Heart left ventricle (tissue), 16 donors: ENCODE measurements around the gene PHACTR1. TPM values are rescaled to one million over a fixed set of nuclear protein-coding genes. Genes with fewer than 3 reads are reported as not detected.
A peak's percentile ranks its signal among the peaks of the same experiment; 100 is the strongest.

ENCODE experiments used
- ATAC-seq, 4 donors: fragments of 200-7000 bp; cut with Tn5 transposase; one replicate each; pipeline ENCODE4 v1.9.1; 2020 to 2022; ENCODE audit warnings: moderate library complexity in 4 of 4, mild to moderate bottlenecking in 3 of 4, moderate number of reproducible peaks in 1 of 4
- DNase-seq, 5 donors: peaks; one replicate each; pipeline ENCODE4 v3.0.0-alpha.2; 2020
- H3K27ac ChIP-seq, 12 donors: fragments of 200-600 bp; sonication (generic) in 4 of 12; one replicate each; pipeline versions ENCODE4 v1.5.0 to v1.8.0; 2016 to 2022; ENCODE audit warnings: mild to moderate bottlenecking in 2 of 12
- H3K27me3 ChIP-seq, 9 donors: fragments of 200-600 bp; sonication (generic) in 2 of 9; one replicate each; pipeline versions ENCODE4 v1.5.1 to v1.8.0; 2016 to 2022; ENCODE audit warnings: mild to moderate bottlenecking in 3 of 9
- H3K36me3 ChIP-seq, 9 donors: fragments of 200-600 bp; sonication (generic) in 2 of 9; one replicate each; pipeline versions ENCODE4 v1.5.0 to v1.8.0; 2018 to 2022; ENCODE audit warnings: mild to moderate bottlenecking in 2 of 9
- H3K4me1 ChIP-seq, 12 donors: fragments of 200-600 bp; sonication (generic) in 4 of 12; one replicate each; pipeline versions ENCODE4 v1.5.0 to v1.8.0; 2016 to 2022; ENCODE audit warnings: mild to moderate bottlenecking in 3 of 12
- H3K4me3 ChIP-seq, 12 donors: fragments of 200-600 bp; sonication (generic) in 4 of 12; one replicate each; pipeline versions ENCODE4 v1.5.0 to v1.8.0; 2017 to 2022; ENCODE audit warnings: mild to moderate bottlenecking in 9 of 12, moderate library complexity in 4 of 12
- H3K9me3 ChIP-seq, 12 donors: fragments of 200-600 bp; sonication (generic) in 4 of 12; one replicate each; pipeline versions ENCODE4 v1.5.0 to v1.8.0; 2016 to 2022; ENCODE audit warnings: mild to moderate bottlenecking in 1 of 12
- CTCF ChIP-seq, 12 donors: fragments of 200-600 bp; sonication (generic) in 4 of 12; IDR thresholded peaks; one replicate each; pipeline versions ENCODE4 v1.5.0 to v1.8.0; 2018 to 2022; ENCODE audit warnings: antibody characterized with exemption in 12 of 12, mild to moderate bottlenecking in 5 of 12
- POLR2A ChIP-seq, 2 donors: fragments of 450-650 bp; IDR thresholded peaks; one replicate each; pipeline ENCODE4 v1.6.1; 2017; ENCODE audit warnings: antibody characterized with exemption in 2 of 2, mild to moderate bottlenecking in 2 of 2, moderate library complexity in 2 of 2
- WGBS, 4 donors: extraction: QIAGEN DNeasy Blood & Tissue Kit in 2 of 4; methylation state at CpG; one replicate each; pipeline versions ENCODE4 v1.1.5 to v1.1.7; 2013 to 2018; 5-methylcytosine and 5-hydroxymethylcytosine counted together
- intact Hi-C, 10 donors: fragments of 100-400 bp; cut with DNase I; formaldehyde crosslinking; loops; one replicate each; pipeline versions ENCODE4 v1.11.1 to v1.14.2; 2022
- polyA plus RNA-seq, 2 donors: library from polyadenylated mRNA; stranded (reverse); fragments of 200-250 nt; gene quantifications; one replicate each; pipeline ENCODE4 v1.2.3, GENCODE V29; 2013
- total RNA-seq, 9 donors: library from RNA; depleted of rRNA in 2 of 9; stranded (reverse); fragments of >200 nt in 2 of 9; fragmentation: NEBNext Ultra II Directional in 3 of 9; extraction: Animal tissue kit (Norgen Biotek cat#: 25700) in 3 of 9; gene quantifications; one replicate each; pipeline versions ENCODE4 v1.1.0 to v1.2.4, GENCODE V29; 2016 to 2023
- donor health status: ischemic (EF 13 %, LVEDD 7.1; RV severe dilation, severe dysfunction).
- donor health status: healthy with polysubstance abuse.
- donor health status: DM: no; HTN: yes; CAD: no.
- donor health status: DM: no; HTN: no; CAD: no.
- donor health status: ischemic (EF 25% LVEDD 6.9; RV normal size, moderate dysfunction).
- donor health status: ischemic (EF 25% LVEDD 5.7; RV mildly dilated, moderate dysfunction).
- donor health status: healthy.
- donor health status: DM: yes; HTN: yes; CAD: no.
- donor health status: ischemic (EF 35%, LVEDD 5.7; RV mildly dilated, moderate dysfunction).
- donor health status: nonischemic (EF 11% LVEDD 7.7; RV severe dilation, severe dysfunction).
- donor health status: DM: yes; HTN: yes; CAD: no.
- donor health status: PGD.
- donor health status: ischemic (EF 29% LVEDD 5.4; RV normal size, mild dysfunction).
- donor health status: nonischemic (EF 23%, LVEDD 6.1; RV moderate dilation, normal function).

Gene PHACTR1
- total and polyA plus RNA-seq, 11 donors = 21.2 to 238 (median 87.4) TPM

- no peak for TF ChIP-seq POLR2A (IDR thresholded peaks at IDR 0.05)
- Histone ChIP-seq H3K4me1 (peaks cover 0 to 8% (median 0%) of the 10 kb centered on the region in 12 donors), H3K4me3 (no peak overlapping the region), H3K27ac (no peak overlapping the region), H3K9me3 (no peaks in the 10 kb centered on the region), H3K36me3 (peaks cover 0 to 2% (median 0%) of the 10 kb centered on the region in 9 donors), H3K27me3 (no peaks in the 10 kb centered on the region)
- intact Hi-C loops = loop anchor here in 3 of 10 donors (10.0 kb wide), 3 partner anchors 125 to 145 kb away; partner anchors contain the start of gene TBC1D7 (in 1 of the 3)
- ATAC-seq = no peak
- DNase-seq = no peak
- WGBS, 4 donors = 86 to 98% (median 96%) methylated on average over 6 of the region's 6 CpGs
These were observed 473.1 kb downstream of the PHACTR1 start for GRCh38 chr6:13189710-13190109.

DNA sequence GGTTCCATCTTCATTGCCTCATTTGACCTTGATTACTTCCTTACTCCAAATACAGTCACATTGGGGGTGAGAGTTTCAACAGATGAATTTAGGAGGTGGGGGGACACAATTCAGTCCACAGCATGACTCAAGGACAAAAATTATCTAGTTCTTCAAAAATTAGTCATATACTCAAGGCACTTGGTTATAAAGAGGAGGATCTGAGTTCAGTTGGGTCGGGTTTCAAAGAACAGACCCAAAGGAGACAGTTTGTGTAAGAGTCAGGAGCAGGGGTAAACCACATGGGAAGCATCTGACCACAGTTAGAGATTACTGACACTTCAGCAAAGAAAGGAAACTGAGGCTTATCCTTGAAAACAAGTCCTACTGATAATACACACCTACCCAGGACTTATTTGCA is 473.8 kb downstream of the PHACTR1 start:
- intact Hi-C loops = loop anchor here in 3 of 10 donors (10.0 kb wide), 3 partner anchors 124 to 144 kb away; partner anchors contain the start of gene TBC1D7 (in 1 of the 3)
- no peak overlapping the region for H3K27ac ChIP-seq
- TF ChIP-seq CTCF (IDR thresholded peaks at IDR 0.05) (no peak), POLR2A (IDR thresholded peaks at IDR 0.05) (no peak)
- no peak overlapping the region for H3K4me3 ChIP-seq
- peaks cover 0 to 8% (median 0%) of the 10 kb centered on the region in 12 donors for H3K4me1 ChIP-seq
- no peaks in the 10 kb centered on the region for H3K36me3 ChIP-seq
- DNase-seq (no peak), ATAC-seq (no peak)
- H3K27me3 ChIP-seq = no peaks in the 10 kb centered on the region
- 89 to 96% (median 94%) methylated on average over 1 of the region's 1 CpG for WGBS, 4 donors
- no peaks in the 10 kb centered on the region for H3K9me3 ChIP-seq

DNA sequence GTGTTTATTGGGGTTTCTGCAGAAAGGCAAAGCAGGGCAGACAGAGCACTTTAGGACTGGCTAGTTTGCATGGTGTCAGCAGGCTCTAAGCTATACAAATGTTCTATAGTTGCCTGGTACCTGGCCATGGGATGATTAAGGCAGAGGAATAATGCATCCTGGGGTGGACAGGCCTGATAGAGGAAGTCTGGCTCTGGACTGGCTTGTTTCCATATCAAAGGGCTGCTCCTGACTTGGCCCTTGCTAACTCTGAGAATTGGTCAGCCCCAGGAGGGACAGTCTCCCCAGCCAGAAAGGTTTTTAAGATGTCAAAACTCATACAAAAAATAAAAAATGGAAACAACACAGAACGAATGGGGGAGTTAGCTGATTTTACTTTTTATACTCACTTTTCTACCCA is 474.9 kb downstream of the PHACTR1 start:
- H3K36me3 ChIP-seq = no peaks in the 10 kb centered on the region
- no peak overlapping the region for H3K4me3 ChIP-seq
- H3K27me3 ChIP-seq = no peaks in the 10 kb centered on the region
- TF ChIP-seq CTCF (IDR thresholded peaks at IDR 0.05) (no peak), POLR2A (IDR thresholded peaks at IDR 0.05) (no peak)
- DNase-seq (no peak), ATAC-seq (peak in 1 of 4 donors; percentile 18)
- WGBS, 4 donors = 55 to 72% (median 66%) methylated on average over 1 of the region's 1 CpG
- no peak overlapping the region for H3K27ac ChIP-seq
- H3K4me1 ChIP-seq = peaks cover 0 to 8% (median 0%) of the 10 kb centered on the region in 12 donors
- no peaks in the 10 kb centered on the region for H3K9me3 ChIP-seq
- intact Hi-C loops = loop anchor here in 3 of 10 donors (10.0 kb wide), 3 partner anchors 123 to 143 kb away; partner anchors contain the start of gene TBC1D7 (in 1 of the 3)

DNA sequence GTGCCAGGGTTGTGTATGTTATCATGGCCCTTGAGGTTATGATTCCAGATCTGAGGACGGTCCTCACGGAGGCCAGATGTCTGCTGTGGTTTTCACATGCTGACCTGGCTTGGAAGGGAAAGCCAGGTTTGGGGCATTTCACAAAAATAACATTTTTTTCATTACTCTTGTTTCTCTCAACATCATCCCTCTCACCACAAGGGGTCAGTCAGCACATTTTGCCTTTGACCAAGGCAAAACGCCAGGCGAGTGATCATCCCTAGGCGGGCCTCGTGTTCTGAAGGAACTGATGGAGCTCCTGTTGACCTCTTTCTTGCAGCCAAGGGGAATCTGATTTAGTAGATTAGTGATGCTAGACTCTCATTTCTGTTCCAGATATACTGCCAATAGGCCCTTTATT is 478.3 kb downstream of the PHACTR1 start:
- WGBS, 4 donors = 35 to 46% (median 41%) methylated on average over 6 of the region's 6 CpGs
- no peaks in the 10 kb centered on the region for H3K27me3 ChIP-seq
- H3K36me3 ChIP-seq = no peaks in the 10 kb centered on the region
- peak in 3 of 5 donors; percentile 14 to 54 (median 40) for DNase-seq
- peaks cover 0 to 8% (median 0%) of the 10 kb centered on the region in 12 donors for H3K4me1 ChIP-seq
- peak in 1 of 4 donors; percentile 43 for ATAC-seq
- H3K27ac ChIP-seq = no peak overlapping the region
- H3K4me3 ChIP-seq = no peak overlapping the region
- intact Hi-C loops = loop anchor here in 6 of 10 donors (5.0 to 10.0 kb wide), 6 partner anchors 112 to 140 kb away; partner anchors contain the start of gene TBC1D7 (in 2 of the 6)
- H3K9me3 ChIP-seq = no peaks in the 10 kb centered on the region
- TF ChIP-seq POLR2A (IDR thresholded peaks at IDR 0.05) (no peak), CTCF (IDR thresholded peaks at IDR 0.05) (peak; percentile 21 to 60 (median 39))
